Large intestine (tissue), 3 donors: ENCODE data around the gene TMC6. TPM values are rescaled to one million over a fixed set of nuclear protein-coding genes. Genes with fewer than 3 reads are reported as not detected.
"Not testable (repeated sequence)": the region's sequence is repeated elsewhere in the genome, so short reads cannot be mapped to it uniquely, and the experiment has no call there.

ENCODE experiments used
- DNase-seq, 2 donors: peaks; one replicate each; pipeline versions ENCODE4 v3.0.0 to v3.0.0-alpha.2; 2013
- H3K27ac ChIP-seq: one replicate; pipeline ENCODE4 v1.5.1; 2013; ENCODE audit warnings: low read length
- H3K27me3 ChIP-seq: 2 replicates; pipeline ENCODE4 v1.6.1; 2013; ENCODE audit warnings: low read length; ENCODE audit not compliant: control insufficient read depth, insufficient read depth
- H3K36me3 ChIP-seq: 2 replicates; pipeline ENCODE4 v1.6.1; 2013; ENCODE audit warnings: low read length; ENCODE audit not compliant: control insufficient read depth, insufficient read depth
- H3K4me1 ChIP-seq: one replicate; pipeline ENCODE4 v1.6.1; 2013; ENCODE audit warnings: low read length; ENCODE audit not compliant: control insufficient read depth, insufficient read depth
- H3K4me3 ChIP-seq: one replicate; pipeline ENCODE4 v1.5.1; 2013; ENCODE audit warnings: low read length
- H3K9me3 ChIP-seq: one replicate; pipeline ENCODE4 v1.6.1; 2013; ENCODE audit warnings: mild to moderate bottlenecking, low read depth, low read length, moderate library complexity; ENCODE audit not compliant: control insufficient read depth
- WGBS: methylation state at CpG from one replicate; pipeline ENCODE4 v1.1.5; 2013; ENCODE audit warnings: low lambda C conversion rate; ENCODE audit not compliant: insufficient coverage; 5-methylcytosine and 5-hydroxymethylcytosine counted together
- polyA plus RNA-seq: library from polyadenylated mRNA; unstranded; fragments of 120-200 nt; gene quantifications from one replicate; pipeline ENCODE4 v1.2.1, GENCODE V29; 2013

TMC6 gene
- polyA plus RNA-seq, 1 donor, result 69.9 TPM

- Histone ChIP-seq H3K27me3 (no peaks in the 10 kb centered on the region), H3K4me1 (peaks cover 21% of the 10 kb centered on the region), H3K4me3 (no peak overlapping the region), H3K36me3 (peaks cover 55% of the 10 kb centered on the region), H3K27ac (no peak overlapping the region), H3K9me3 (peaks cover 5% of the 10 kb centered on the region)
- WGBS, result no CpG with 5 or more reads among the region's 4 CpGs
- DNase-seq, result no peak
Observed at GRCh38 chr17:78122931-78123249, 5.7 kb downstream of the TMC6 start.

GRCh38 chr17:78122216-78122930, 6.2 kb downstream of the TMC6 start:
- Histone ChIP-seq H3K27me3 (no peaks in the 10 kb centered on the region), H3K27ac (no peak overlapping the region), H3K9me3 (peaks cover 5% of the 10 kb centered on the region), H3K4me3 (no peak overlapping the region), H3K4me1 (peaks cover 18% of the 10 kb centered on the region), H3K36me3 (peaks cover 55% of the 10 kb centered on the region)
- no CpG with 5 or more reads among the region's 23 CpGs for WGBS
- DNase-seq, result no peak

GRCh38 chr17:78121801-78122215, 6.7 kb downstream of the TMC6 start:
- H3K36me3 ChIP-seq, result peaks cover 55% of the 10 kb centered on the region
- H3K27me3 ChIP-seq, result no peaks in the 10 kb centered on the region
- H3K27ac ChIP-seq, result no peak overlapping the region
- WGBS, result no CpG with 5 or more reads among the region's 11 CpGs
- DNase-seq, result no peak
- peaks cover 5% of the 10 kb centered on the region for H3K9me3 ChIP-seq
- H3K4me3 ChIP-seq, result no peak overlapping the region
- peaks cover 13% of the 10 kb centered on the region for H3K4me1 ChIP-seq

- Histone ChIP-seq H3K36me3 (peaks cover 51% of the 10 kb centered on the region), H3K27ac (no peak overlapping the region), H3K4me1 (peaks cover 7% of the 10 kb centered on the region), H3K4me3 (no peak overlapping the region), H3K27me3 (no peaks in the 10 kb centered on the region), H3K9me3 (peaks cover 5% of the 10 kb centered on the region)
- WGBS, result no CpG with 5 or more reads among the region's 35 CpGs
- no peak for DNase-seq
Observed at GRCh38 chr17:78120971-78121800, 7.4 kb downstream of the TMC6 start.

- H3K4me1 ChIP-seq, result peaks cover under 1% of the 10 kb centered on the region
- WGBS, result no CpG with 5 or more reads among the region's 13 CpGs
Observed at GRCh38 chr17:78120537-78120936, 8.0 kb downstream of the TMC6 start.

GRCh38 chr17:78118801-78119241, 9.7 kb downstream of the TMC6 start:
- no peak for DNase-seq
- no CpG with 5 or more reads among the region's 14 CpGs for WGBS
- H3K27me3 ChIP-seq, result no peaks in the 10 kb centered on the region
- no peak overlapping the region for H3K4me3 ChIP-seq
- H3K9me3 ChIP-seq, result no peaks in the 10 kb centered on the region
- no peak overlapping the region for H3K27ac ChIP-seq
- no peaks in the 10 kb centered on the region for H3K4me1 ChIP-seq
- H3K36me3 ChIP-seq, result peaks cover 36% of the 10 kb centered on the region

More at GRCh38 chr17:78120537-78120936, 8.0 kb downstream of the TMC6 start:
- H3K4me3 ChIP-seq, result no peak overlapping the region
- no peaks in the 10 kb centered on the region for H3K9me3 ChIP-seq
- no peak for DNase-seq
- H3K27me3 ChIP-seq, result no peaks in the 10 kb centered on the region
- H3K36me3 ChIP-seq, result peaks cover 44% of the 10 kb centered on the region
- H3K27ac ChIP-seq, result no peak overlapping the region

GRCh38 chr17:78117027-78117981, 11.3 kb downstream of the TMC6 start:
- no peaks in the 10 kb centered on the region for H3K9me3 ChIP-seq
- WGBS, result no CpG with 5 or more reads among the region's 41 CpGs
- H3K27me3 ChIP-seq, result no peaks in the 10 kb centered on the region
- no peak for DNase-seq
- peaks cover 35% of the 10 kb centered on the region for H3K36me3 ChIP-seq
- H3K27ac ChIP-seq, result no peak overlapping the region
- no peaks in the 10 kb centered on the region for H3K4me1 ChIP-seq
- H3K4me3 ChIP-seq, result no peak overlapping the region

GRCh38 chr17:78116411-78116810, 12.1 kb downstream of the TMC6 start:
- no peaks in the 10 kb centered on the region for H3K4me1 ChIP-seq
- peaks cover 37% of the 10 kb centered on the region for H3K36me3 ChIP-seq
- H3K27ac ChIP-seq, result no peak overlapping the region
- H3K9me3 ChIP-seq, result no peaks in the 10 kb centered on the region
- H3K27me3 ChIP-seq, result no peaks in the 10 kb centered on the region
- WGBS, result no CpG with 5 or more reads among the region's 9 CpGs
- no peak for DNase-seq
- H3K4me3 ChIP-seq, result no peak overlapping the region

- DNase-seq, H3K27ac ChIP-seq, H3K4me3 ChIP-seq, H3K9me3 ChIP-seq, H3K27me3 ChIP-seq, H3K4me1 ChIP-seq: not testable (repeated sequence)
- WGBS, result no CpG with 5 or more reads among the region's 18 CpGs
- H3K36me3 ChIP-seq, result peaks cover 42% of the 10 kb centered on the region
Observed at GRCh38 chr17:78115803-78116202, 12.8 kb downstream of the TMC6 start.
